Peyer's patch (tissue), 4 donors: ENCODE results near the gene GOLGA6D. TPM values are rescaled to one million over a fixed set of nuclear protein-coding genes. Genes with fewer than 3 reads are reported as not detected.
"Not testable (repeated sequence)": the region's sequence is repeated elsewhere in the genome, so short reads cannot be mapped to it uniquely, and the experiment has no call there.

Experiments
- DNase-seq, 3 donors: peaks; one replicate each; pipeline ENCODE4 v3.0.0-alpha.2; 2017 to 2019
- H3K27ac ChIP-seq, 4 donors: fragments of 200-600 bp; sonication (generic); one replicate each; pipeline ENCODE4 v1.5.1; 2016 to 2019
- H3K27me3 ChIP-seq, 2 donors: fragments of 200-600 bp; sonication (generic); one replicate each; pipeline ENCODE4 v1.5.1; 2019
- H3K36me3 ChIP-seq, 3 donors: fragments of 200-600 bp; sonication (generic); one replicate each; pipeline ENCODE4 v1.5.1; 2016 to 2019
- H3K4me1 ChIP-seq, 4 donors: fragments of 200-600 bp; sonication (generic); one replicate each; pipeline ENCODE4 v1.5.1; 2016 to 2019
- H3K4me3 ChIP-seq, 4 donors: fragments of 200-600 bp; sonication (generic); 1 replicate in 3 of 4; 2 replicates in 1 of 4; pipeline ENCODE4 v1.5.1; 2016 to 2019; ENCODE audit warnings: mild to moderate bottlenecking in 1 of 4
- H3K9me3 ChIP-seq, 4 donors: fragments of 200-600 bp; sonication (generic); one replicate each; pipeline ENCODE4 v1.5.1; 2016 to 2019; ENCODE audit warnings: mild to moderate bottlenecking in 1 of 4
- CTCF ChIP-seq, 6 experiments: fragments of 450-650 bp in 4 of 6; fragments of 200-600 bp in 2 of 6; sonication (generic) in 1 of 6; IDR thresholded peaks; one replicate each; pipeline ENCODE4 v1.5.1; 2017 to 2019; ENCODE audit warnings: antibody characterized with exemption in 6 of 6, mild to moderate bottlenecking in 3 of 6, moderate library complexity in 1 of 6
- POLR2A ChIP-seq, 2 donors: fragments of 450-650 bp; IDR thresholded peaks; one replicate each; pipeline ENCODE4 v1.5.1; 2017; ENCODE audit warnings: antibody characterized with exemption in 2 of 2, mild to moderate bottlenecking in 2 of 2, moderate library complexity in 2 of 2
- small RNA-seq, 2 donors: library from RNA; depleted of rRNA; stranded (forward); fragments of <200 nt; gene quantifications; one replicate each; pipeline ENCODE3, GENCODE V24; 2016
- total RNA-seq, 4 donors: library from RNA; depleted of rRNA; stranded (reverse); fragments of >200 nt; gene quantifications; one replicate each; pipeline ENCODE4 v1.1.0, GENCODE V29; 2016

The GOLGA6D gene
- total RNA-seq, 4 donors from 2014 or later, result not detected

DNA sequence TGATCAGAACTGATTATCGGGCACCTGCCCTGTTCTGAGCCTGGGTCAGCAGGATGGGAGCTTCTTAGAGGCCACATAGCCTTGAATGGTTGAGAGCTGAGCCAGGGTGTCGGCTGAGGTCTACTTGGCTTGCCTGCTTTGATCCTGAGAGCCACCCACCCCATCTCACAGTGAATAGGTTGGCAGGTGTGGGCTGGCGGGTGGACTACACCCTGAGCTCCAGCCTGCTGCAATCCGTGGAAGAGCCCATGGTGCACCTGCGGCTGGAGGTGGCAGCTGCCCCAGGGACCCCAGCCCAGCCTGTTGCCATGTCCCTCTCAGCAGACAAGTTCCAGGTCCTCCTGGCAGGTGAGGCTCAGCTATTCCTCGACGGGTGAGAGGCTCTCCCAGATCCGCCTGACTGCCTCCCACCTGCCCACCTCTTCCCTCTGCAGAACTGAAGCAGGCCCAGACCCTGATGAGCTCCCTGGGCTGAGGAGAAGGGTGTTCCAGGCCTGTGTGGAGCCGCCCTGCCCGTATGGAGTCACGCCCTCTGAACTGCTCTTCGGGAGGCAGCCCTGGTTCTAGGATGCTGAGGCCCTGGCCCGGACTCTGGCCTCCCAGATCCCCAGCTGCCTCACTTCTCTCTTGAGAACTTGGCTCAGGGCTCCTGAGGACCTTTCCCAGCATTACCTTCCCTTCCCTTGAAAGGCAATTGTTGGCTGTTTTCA, 57.1 kb downstream of the GOLGA6D start:
- Histone ChIP-seq H3K4me1 (peaks cover 0 to 10% (median 2%) of the 10 kb centered on the region in 4 donors), H3K36me3 (peaks cover 0 to 25% (median 0%) of the 10 kb centered on the region in 3 donors), H3K9me3 (no peaks in the 10 kb centered on the region), H3K27ac (no peak overlapping the region), H3K4me3 (no peak overlapping the region), H3K27me3 (no peaks in the 10 kb centered on the region)
- TF ChIP-seq CTCF (IDR thresholded peaks at IDR 0.05), result no peak
- no peak for TF ChIP-seq POLR2A (IDR thresholded peaks at IDR 0.05)
- DNase-seq, result no peak

- no peaks in the 10 kb centered on the region for H3K27me3 ChIP-seq
- no peak overlapping the region for H3K27ac ChIP-seq
- no peak for TF ChIP-seq POLR2A (IDR thresholded peaks at IDR 0.05)
- no peak for TF ChIP-seq CTCF (IDR thresholded peaks at IDR 0.05)
- no peaks in the 10 kb centered on the region for H3K9me3 ChIP-seq
- no peak for DNase-seq
- no peak overlapping the region for H3K4me3 ChIP-seq
- peaks cover 0 to 25% (median 0%) of the 10 kb centered on the region in 3 donors for H3K36me3 ChIP-seq
- H3K4me1 ChIP-seq, result peaks cover 0 to 7% (median 2%) of the 10 kb centered on the region in 4 donors
Measured at GRCh38 chr15:75342221-75342620, 59.6 kb downstream of the GOLGA6D start.

DNA sequence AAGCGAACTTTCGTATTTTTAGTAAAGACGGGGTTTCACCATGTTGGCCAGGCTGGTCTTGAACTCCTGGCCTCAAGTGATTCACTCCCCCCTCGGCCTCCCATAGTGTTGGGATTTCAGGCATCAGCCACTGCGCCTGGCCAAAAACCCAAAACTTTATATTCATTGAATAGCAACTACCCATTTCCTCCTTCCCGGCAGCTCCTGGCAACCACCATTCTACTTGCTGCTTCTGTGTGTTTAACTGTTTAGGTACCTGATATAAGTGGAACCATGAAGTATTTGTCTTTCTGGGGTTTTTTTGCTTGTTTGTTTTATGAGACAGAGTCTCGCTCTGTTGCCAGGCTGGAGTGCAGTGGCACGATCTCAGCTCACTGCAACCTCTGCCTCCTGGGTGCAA, 61.3 kb downstream of the GOLGA6D start:
- not testable (repeated sequence) for H3K27ac ChIP-seq, H3K9me3 ChIP-seq, H3K4me3 ChIP-seq, H3K27me3 ChIP-seq, DNase-seq
- Histone ChIP-seq H3K4me1 (peaks cover 0 to 14% (median 5%) of the 10 kb centered on the region in 4 donors), H3K36me3 (peaks cover 0 to 22% (median 0%) of the 10 kb centered on the region in 3 donors)

Small RNA genes within 50 kb of the gene (small RNA-seq; reads per million reads assigned to genes)
- gene AC068338.1 (0 reads per million in 2 donors), gene RN7SL327P (0 reads per million in 2 donors), gene RN7SL489P (0 reads per million in 2 donors)

Other genes starting within 250 kb of the GOLGA6D start
- gene C15orf39, start 81.0 kb upstream of the GOLGA6D start, total RNA-seq, result 10 to 100 TPM; 13.1 to 31.9 (median 26.7) TPM
- not detected for gene GOLGA6C, start 24.5 kb upstream of the GOLGA6D start, total RNA-seq
- gene COMMD4, start 53.2 kb downstream of the GOLGA6D start, total RNA-seq, result 100 to 1,000 TPM in 1 of 4 donors, 10 to 100 TPM in 3; 54.2 to 107 (median 68.0) TPM
- gene NEIL1, start 64.2 kb downstream of the GOLGA6D start, total RNA-seq, result 100 to 1,000 TPM in 3 of 4 donors, 10 to 100 TPM in 1; 63.7 to 173 (median 112) TPM
- gene MAN2C1, start 85.8 kb downstream of the GOLGA6D start, total RNA-seq, result 100 to 1,000 TPM; 268 to 777 (median 649) TPM
- 10 to 100 TPM; 31.5 to 53.6 (median 35.2) TPM for gene SIN3A, start 168.9 kb downstream of the GOLGA6D start, total RNA-seq